Thyroid gland (tissue), 4 donors: ENCODE data around the gene NDUFAF8.

Source experiments
- CTCF ChIP-seq, 6 experiments: fragments of 200-600 bp in 3 of 6; fragments of 450-650 bp in 3 of 6; sonication (generic) in 3 of 6; IDR thresholded peaks; one replicate each; pipeline ENCODE4 v1.5.1; 2016 to 2019; ENCODE audit warnings: antibody characterized with exemption in 6 of 6, mild to moderate bottlenecking in 2 of 6, inconsistent platforms in 1 of 6, moderate library complexity in 1 of 6
- POLR2A ChIP-seq, 2 donors: fragments of 450-650 bp; IDR thresholded peaks; one replicate each; pipeline ENCODE4 v1.6.1; 2017; ENCODE audit warnings: antibody characterized with exemption in 2 of 2, mild to moderate bottlenecking in 2 of 2, moderate library complexity in 1 of 2

- TF ChIP-seq POLR2A (IDR thresholded peaks at IDR 0.05) (no peak), CTCF (IDR thresholded peaks at IDR 0.05) (no peak)
Measured at GRCh38 chr17:81194225-81194760, 44.8 kb upstream of the NDUFAF8 start.
